HuH-7 (cell line): ENCODE results near the gene PRICKLE2.

ENCODE experiments used
- DNase-seq: peaks from one replicate; pipeline ENCODE4 v3.0.0; 2011; ENCODE audit warnings: low spot score

PRICKLE2 gene

DNA sequence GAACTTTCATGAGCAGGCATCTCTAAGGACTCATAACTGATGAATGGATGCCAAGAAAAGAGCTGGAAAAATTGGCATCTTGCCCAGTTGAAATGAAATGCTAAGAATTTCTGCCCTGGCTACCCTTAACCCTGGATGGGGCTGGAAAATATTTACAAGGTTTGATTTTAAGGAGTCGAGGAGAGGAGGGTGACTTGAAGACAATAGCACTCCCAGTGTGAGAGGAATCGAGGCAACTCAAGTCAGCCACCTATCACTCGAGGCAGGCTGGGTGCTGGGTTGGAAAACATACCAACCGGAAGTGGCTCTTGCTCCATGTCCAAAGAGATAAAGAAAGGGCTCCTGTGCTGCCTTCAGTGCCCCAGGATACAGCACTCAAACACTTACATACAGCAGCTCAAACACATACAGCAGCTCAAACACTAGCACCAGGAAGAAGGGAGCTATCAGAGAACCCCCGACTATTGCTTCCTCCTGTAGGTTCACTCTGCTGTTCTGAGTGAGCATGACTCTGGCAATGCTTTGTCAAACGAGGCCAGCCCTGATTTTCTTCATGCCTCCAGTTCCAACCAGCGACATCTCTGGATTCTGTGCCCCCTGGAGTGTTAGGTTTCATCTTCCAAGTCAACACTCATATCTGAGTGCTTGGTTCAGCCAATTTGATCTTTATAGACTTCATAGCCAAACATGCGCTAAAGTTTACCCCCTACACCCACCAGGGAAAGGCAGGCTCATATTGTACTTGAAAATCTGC lies 4.9 kb downstream of the PRICKLE2 start:
- no peak for DNase-seq

DNA sequence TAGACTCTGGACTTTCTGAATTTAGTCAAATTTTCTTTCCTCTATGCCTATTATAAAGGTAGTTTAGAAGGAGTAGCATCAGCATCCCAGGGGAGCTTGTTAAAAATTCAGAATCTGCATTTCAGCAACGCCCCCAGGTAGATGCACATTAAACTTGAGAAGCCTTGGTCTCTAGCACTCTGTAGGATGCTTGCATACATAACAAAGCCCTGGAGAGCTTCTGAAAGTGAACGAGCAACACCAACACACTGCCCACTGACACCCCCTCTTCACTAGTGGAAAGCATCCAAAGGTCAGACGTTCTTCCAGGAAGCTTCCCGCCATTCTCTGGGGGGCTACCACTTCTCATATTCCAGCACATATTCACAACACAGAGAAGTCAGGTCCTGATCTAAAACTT lies 6.5 kb downstream of the PRICKLE2 start:
- no peak for DNase-seq

GRCh38 chr3:64218329-64218728 lies 6.9 kb downstream of the PRICKLE2 start:
- DNase-seq, result no peak

DNA sequence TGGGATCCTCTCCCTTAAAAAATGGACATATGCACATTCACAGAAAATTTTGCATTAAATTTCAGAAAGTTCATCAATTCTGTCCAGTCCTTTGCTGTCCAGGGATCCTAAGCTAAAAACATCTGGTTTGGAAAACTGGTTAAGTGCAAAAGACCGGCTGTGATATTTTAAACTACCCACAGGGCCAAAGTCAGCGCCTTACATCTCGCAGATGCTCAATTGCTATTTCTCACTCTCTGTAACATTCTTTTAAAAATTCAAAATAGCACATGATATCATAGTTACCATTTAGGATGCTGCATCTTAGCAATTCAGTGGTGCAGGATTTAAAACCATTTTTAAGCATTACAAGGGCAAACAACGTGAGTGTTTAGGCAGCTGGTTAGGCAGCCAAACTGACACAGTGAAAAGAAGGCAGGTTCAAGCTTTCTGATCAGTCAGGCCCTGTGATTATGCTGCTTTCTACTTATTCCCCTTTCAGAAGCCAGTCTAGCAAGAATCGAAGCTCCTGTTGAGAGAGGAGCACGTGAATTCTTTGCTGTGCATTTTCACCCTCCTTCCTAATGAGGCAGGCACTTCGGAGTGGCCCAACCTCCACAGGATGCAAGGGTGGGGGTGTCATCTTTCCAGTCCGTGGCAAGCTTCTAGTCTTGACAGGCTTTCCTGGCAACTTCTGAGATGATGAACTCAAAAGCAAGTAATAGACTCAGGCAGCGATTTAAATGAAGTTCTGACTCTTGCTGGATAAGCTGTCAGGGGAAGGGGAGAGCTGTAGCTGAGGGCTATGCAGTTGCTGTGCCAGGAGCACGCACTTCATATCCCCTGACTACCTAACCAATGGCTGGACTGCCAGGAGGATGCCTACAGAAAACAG lies 8.8 kb downstream of the PRICKLE2 start:
- DNase-seq, result no peak

GRCh38 chr3:64215559-64215958 lies 9.7 kb downstream of the PRICKLE2 start:
- no peak for DNase-seq

DNA sequence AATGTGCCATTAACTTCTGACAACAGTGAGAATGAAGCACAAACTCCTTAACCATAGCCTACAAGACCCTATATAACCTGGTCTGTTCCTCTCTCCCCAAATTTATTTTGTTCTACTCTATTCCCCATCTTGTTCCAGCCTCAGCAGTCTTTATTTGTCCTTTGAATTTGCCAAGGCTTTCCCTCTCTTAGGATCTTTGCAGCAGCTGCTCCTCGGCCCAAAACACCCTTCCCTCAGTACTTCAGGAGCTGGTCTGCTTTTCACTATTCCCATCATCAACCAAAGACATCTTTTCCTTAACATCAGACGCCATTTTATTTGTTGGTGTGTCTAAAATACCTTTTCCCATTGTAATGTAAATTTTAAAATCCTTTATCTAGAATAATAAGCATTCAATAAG lies 10.2 kb downstream of the PRICKLE2 start:
- no peak for DNase-seq

DNA sequence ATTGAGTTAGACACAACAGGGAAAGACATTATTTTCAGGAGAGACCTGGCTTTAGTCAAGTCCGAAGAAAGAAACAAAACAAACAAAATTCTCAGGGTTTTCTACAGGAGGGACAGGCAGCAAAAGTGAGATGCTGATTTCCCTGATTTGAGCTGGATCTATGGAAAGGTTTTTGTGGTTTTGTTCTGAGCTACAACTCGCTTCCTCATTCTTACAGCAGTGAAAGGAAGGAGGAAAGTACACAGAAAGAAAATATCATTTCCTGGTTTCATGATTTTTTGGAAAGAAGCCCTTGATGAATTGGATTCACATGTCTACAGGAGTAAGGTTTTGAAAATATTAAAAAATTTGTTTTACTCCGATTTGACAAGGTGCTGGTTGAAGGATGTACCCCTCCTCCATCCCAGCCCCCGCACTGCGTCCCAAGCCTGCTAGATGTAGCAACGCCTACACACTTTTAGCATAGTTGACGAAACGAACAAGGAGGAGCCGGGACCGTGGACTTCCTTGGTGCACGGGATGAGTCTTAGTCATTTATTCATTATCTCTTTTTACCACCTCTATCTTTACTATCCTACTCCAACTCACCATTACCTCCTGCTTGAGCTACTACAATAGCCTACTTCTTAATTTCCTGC lies 10.8 kb downstream of the PRICKLE2 start:
- no peak for DNase-seq

DNA sequence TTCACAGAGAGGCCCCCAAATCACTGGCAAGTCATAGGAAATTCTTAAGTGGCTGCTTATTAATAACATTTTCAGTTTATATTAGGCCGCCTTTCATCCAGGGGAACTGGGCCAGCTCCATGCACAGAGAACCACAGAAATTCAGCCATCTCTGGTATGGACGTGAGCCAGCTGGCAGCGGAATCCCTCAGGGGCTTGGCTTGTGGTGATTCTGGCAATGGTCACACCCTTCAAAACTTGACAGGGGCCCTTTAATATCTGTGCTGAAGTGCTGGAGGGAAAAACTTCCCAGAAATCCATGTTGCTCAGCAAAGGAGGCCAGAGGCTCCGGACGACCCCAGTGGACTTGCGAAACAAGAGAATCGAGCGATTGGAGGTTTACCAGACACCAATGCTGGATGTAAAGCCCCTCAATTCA lies 11.3 kb downstream of the PRICKLE2 start:
- DNase-seq, result no peak

GRCh38 chr3:64213224-64213878 lies 11.9 kb downstream of the PRICKLE2 start:
- no peak for DNase-seq

DNA sequence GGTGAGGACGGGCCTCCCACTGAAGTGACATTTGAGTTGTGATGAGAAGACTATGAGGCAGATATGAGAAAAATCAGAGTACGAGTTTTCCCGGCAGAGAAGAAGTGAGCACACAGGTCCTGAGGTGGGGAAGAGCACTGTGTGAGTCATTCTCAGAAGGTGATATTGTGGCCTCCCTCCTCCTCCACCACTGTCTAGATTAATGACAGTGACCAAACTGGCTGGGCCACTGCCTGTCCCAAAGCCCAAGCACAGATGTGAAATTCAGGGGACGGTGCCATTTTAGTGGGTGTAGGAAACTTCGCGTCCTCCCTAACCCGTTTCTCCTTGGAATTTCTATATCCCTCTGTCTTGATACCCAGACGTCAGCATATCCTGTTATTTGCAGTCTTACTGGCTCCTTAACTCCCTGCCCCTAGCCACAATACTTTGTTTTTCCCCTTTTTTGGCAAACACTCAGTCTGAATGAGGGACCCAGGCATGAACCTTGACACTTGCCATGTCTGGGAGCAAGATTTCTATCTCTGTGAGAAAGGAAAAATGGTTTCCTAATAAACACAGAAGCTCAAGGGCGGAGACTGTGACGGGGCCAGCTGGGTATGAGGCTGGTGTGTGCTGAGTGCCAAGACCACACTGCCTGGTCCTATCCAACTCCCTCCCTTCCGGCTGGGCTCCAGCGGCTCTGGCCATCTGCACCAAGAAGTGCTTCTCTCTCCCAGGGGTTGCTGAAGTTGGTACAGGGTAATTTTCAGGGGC lies 15.2 kb downstream of the PRICKLE2 start:
- DNase-seq, result no peak

GRCh38 chr3:64207289-64208080 lies 17.8 kb downstream of the PRICKLE2 start:
- no peak for DNase-seq

GRCh38 chr3:64203969-64204908 lies 21.0 kb downstream of the PRICKLE2 start:
- no peak for DNase-seq

DNA sequence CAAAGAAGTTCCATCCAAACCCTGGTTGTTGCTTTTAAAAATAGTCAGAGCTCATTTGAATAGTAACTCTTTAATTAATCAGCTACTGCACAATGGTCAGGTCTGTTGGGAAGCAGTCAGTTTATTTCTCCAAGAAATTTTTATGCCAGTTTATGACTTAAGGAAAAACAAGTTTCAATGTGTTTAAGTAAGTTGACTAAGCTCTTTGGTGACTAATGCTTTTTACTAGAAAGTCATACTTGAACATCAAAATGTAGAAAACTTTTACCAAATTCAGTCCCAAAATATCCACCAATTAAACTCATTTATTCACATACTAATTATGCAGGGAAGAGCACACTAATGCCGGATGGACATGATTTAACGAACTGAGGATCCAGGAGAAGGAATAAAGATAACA lies 22.1 kb downstream of the PRICKLE2 start:
- DNase-seq, result no peak

DNA sequence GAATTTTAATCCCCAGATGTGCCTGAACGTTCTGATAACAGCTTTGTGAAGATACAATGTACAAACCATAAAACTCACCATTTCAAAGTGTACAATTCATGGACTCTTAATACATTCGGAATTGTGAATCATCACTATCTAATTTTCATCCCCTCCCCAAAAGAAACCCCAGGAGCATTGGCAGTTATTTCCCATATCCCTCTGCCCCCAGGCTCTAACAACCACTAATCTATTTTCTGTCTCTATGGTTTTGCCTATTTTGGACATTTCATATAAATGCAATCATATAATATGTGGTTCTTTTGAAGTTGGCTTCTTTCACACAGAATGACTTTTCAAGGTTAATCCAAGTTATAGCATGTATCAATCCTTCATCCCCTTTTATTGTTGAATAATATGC lies 25.3 kb downstream of the PRICKLE2 start:
- no peak for DNase-seq

DNA sequence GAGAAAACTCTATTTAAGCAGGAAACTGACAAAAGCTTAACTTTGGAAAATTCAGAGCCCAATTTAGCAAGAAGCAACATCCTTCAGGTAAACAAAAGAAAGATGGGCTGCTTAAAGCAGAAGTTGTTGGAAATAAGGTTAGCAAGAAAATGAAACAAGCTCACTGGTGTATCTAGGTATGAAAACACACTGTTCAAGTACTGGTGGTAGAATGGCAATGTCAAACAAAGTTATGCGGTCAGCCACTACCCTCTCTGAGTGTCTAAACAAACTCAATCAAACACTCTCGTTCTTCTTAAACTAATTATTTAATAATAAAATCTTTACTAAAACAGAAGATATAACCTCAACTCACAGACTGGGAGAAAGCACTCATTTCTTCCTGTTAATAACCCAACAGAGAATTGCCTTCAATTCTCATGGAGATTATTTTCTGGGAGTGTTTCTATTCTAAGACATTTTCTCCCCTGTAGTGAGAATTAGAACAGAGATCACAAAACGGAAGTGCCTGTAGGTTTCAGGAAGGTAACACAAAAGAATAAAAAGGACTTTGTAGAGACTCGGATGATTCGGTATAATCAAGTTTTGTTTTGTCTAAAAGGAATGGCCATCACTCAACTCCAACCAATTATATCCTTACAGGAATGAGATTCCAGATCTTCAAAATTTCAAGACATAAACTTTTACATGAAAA lies 28.9 kb downstream of the PRICKLE2 start:
- no peak for DNase-seq

DNA sequence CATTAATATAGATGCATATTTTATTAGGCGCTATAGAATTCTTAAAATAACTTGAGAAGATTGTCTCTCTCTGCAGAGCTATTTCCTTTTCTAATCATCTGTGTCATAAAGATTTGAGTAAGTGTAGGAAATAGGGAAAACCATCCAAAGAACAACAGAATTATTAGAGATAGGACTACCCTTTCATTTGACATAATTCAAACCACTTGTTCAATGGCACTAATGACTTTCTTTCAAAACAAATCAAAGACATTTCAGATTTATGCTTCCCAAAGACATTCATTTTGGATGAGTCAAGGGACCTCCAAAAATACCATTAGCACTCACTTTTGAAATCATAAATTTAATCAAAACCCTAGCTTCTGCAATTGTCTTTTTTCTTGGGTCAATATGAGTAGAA lies 29.5 kb downstream of the PRICKLE2 start:
- no peak for DNase-seq

DNA sequence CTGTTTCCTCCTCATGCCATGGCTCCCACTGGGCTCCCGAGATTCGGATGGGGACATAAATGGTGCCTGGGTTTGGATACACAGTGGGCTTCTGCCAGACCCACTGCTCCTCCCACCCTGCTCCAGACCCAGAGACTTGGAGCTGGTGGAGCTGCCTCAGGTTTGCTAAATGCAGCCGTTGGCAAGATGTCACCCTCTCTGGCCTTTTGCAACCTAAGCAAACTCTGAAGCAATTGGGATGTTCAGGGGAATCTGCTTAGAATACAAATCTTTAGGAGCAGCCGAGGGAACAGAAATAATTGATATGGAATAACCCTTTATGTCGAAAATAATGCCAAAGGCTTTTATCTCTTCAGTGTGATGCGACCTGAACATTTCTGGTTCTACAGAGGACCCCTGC lies 33.4 kb downstream of the PRICKLE2 start:
- no peak for DNase-seq

DNA sequence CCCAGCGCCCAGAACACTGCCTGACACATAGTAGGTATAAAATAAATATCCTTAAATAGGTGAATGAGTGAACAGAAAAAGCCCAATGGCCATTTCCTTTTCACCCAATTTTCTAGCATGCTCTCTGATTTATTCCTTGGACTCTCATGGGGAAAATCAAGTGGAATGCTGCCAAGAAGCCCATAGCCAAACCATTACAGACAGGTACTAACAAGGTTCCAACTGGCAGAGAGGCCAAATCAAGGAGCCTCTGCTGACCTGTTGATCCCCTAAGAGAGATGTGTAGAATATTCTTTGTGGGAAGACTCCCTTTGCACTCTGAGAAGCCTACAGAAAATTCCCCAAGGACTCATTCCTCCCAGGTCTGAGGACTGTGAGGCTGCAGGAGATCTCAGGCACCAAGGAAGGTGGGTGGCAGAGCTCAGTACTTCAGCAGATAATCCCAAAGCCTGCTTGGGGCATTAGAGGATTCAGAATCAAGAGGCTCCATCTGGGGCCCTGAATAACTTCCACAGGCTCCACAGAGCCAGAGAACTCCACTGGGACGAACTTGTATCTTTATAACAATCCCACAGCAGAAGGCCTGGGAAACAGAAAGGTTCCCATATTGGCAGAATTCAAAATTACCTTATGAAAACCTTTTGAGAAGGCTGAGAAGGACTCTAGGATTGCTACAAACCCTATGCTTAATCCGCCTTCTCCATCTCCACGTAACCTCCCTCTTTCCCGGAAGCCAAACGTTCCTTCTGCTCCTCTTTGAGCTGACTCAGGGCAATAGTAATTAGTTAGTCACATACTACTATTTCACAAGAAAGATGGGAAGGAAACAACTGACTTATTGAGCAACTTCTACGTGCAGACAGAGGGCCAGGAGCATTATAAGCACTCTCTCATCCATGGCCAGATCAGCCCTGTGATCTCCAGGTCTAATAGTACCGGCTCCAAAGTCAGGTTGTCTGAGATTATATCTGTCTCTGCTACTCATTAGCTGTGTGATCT lies 34.5 kb downstream of the PRICKLE2 start:
- DNase-seq, result no peak
